ENCODE results near the gene SYPL2.
"Not testable (repeated sequence)": the region's sequence is repeated elsewhere in the genome, so short reads cannot be mapped to it uniquely, and the experiment has no call there.

Gene SYPL2

DNA sequence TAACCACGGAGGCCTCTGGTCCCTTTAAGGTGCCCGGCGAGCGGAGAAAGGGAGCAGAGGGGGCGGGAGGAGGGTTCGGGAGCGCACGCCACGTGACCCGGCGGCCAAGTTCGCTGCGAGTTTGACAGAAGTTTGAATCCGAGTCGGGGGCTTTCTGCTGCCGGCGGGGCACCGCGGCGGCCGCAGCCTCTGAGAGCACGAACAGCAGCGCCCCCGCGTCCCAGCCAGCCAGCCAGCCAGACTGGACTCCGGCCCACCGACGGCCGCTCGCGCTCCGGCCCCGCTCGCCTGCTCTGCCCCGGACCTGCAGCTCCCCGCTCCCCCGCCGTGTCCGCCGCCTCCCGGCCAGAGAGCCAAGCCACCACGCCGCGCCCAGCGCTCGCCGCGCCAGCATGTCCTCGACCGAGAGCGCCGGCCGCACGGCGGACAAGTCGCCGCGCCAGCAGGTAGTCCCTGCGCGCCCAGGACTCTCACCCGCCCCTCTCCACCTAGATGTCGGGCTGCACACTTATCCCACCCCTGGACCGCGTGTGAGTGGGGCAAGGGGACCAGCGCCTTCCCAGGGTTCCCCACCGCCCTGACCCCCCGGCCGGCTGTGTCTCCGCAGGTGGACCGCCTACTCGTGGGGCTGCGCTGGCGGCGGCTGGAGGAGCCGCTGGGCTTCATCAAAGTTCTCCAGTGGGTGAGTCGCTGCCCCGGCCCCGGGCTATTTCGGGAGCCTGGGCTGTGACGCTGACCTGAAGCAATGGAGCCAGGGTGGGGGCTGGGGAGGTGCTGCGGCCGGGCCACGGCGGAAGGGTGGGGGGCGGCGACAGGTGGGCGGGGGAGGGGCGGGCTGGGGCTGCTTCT, at the start of gene SYPL2:
Gene SYPL2, plus strand, starts transcription at position 95 of the 849 bp plus-strand sequence. Its CDS starts 298 bp downstream, at position 393.
- DNase-seq (ENCODE audit: low read depth, low spot score): peak; percentile 62

DNA sequence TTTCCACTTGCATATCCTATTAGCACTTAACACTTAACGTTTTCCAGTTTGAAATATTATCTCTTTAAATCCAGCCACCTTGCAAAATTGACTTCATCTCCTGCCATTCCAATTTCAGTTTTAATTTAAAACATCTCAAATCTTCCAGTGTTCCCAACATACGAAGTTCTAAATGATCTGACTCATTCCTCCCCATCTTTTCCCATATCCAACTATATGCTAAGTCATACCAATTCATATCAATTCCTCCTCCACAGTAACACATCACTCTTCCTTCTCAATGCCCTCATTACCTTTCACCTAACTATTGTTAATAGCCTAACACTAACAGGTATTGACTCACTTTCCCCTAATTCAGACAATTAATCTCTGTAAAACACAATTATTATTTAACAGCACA, 42.8 kb upstream of the SYPL2 start:
- DNase-seq (ENCODE audit: low read depth, low spot score): no peak

DNA sequence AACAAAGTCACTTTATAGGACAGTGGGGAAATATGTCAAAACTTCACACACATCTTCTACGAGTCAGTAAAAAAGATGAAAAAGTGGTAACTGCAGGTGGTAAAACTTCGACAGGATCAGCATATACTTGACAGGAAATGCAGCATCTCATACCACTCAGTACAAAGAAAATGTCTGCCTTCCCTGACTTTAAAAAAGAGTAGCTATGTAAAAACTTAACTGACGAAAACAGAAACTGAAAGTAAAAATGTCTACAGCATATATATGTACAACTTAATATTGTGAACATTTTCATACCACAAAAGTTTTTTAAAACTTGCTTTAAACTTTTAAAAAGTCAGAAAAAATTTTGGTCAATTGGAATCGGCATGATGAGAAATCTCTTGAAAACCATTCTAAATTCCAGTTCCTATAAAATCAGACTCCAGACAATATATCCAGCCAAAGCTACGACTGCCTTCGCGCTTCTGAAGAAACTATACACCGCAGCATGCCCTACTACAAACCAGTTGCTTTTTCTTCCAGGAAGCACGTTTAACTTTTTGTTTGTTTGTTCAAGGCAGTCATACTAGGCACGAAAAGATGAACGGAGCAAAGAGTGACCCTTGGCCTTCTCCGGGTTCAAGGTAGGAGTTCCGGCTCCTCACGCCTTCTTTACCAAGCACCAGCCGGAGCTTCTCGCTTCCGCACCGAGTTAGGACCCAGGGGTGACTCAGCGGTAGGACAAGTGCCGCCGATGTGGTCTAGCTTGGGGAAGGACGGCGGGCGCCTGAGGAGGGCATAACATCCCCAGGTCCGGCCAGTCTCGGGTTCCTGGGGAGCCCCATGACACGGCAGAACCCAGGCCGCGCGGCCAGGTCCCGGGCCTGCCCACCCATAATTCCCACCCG, 40.7 kb upstream of the SYPL2 start:
- no peak for DNase-seq (ENCODE audit: low read depth, low spot score)

DNA sequence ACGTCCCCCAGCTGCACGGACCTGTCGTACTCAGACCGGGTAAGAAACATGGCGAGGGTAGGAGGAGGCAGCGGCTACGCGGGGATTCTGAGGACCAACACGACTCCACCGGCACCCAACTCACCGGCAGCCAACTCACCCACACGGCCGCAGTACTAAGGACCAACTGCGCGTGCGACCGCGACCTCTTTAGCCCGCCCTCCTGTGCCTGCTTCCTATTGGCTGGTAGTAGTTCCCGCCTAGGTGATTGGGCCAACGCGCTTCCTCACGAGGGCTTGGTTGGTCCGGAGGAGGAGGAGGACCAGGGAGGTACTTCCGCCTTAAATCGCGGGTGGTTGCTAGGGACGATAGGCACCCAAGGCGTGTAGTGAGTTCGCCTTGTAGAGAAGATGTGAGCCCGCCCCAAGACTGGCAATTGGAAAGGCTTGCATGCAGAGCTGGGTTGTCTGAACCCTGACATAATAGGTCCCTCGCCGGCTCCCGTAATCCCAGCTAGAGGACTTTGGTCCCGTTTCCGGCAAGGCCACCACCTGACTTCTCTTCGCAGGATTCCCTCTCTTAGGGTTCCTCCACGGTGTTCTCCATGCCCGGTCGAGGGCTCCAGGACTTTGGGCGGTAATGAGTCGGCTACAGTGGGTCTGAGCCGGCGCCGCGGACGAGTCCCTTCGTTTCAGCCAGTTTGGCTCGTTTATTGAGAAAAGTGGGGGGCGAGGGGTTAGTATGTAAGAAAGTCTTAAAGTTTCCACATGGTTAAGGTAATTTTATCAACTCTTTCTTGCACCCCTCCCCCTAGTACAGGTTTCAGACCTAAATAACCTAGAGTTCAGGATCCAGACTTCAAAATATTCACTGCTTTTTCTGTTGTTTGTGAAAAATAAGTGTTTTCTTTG, 39.8 kb upstream of the SYPL2 start, which contains the start of gene PSMA5:
Gene PSMA5, minus strand, starts transcription at position 168 of the 890 bp plus-strand sequence. Its CDS starts 118 bp downstream, at position 50.
- DNase-seq (ENCODE audit: low read depth, low spot score): peak; percentile 99

DNA sequence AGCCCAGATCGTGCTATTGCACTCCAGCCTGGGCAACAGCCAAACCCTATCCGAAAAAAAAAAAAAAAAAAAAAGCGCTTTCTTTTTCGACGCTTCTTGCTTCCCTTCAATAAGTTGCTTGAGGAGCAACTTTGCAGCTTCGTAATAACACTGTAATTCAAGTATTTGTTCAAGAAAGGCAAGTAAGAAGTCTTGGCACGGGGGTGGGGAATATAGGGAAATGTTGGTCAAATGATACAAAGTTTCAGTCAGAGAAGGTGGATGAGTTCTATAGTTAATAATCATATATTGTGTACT, 39.2 kb upstream of the SYPL2 start:
- DNase-seq (ENCODE audit: low read depth, low spot score): no peak

DNA sequence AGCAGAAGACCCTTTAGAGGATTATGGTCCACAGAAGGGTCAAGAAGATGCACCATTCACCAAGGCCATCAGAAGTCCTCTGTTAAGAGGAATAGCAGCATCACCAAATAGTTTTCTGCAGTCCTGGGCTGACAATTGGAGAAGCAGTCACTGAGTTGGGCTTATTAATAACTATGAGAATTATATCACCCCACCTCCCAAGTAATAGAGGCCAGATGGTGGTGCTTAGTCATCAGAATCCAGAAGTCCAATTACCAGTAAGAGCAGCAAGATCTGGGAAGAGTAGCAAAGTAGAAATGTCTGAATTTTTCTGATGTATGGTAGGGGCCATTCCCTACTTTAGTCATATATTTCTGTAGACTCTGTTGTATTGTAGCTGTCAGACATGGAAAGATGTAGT, 34.0 kb upstream of the SYPL2 start:
- no peak for DNase-seq (ENCODE audit: low read depth, low spot score)

DNA sequence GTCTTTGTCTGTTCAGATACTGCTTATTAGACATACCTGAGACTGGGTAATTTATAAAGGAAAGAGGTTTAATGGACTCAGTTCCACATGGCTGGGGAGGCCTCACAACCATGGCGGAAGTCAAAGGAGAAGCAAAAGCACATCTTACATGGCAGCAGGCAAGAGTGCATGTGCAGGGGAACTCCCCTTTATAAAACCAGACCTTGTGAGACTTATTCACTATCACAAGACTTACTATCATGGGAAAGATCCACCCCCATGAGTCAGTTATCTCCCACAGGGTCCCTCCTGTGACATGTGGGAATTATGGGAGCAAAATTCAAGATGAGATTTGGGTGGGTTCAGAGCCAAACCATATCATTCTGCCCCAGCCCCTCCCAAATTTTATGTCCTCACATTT, 33.0 kb upstream of the SYPL2 start:
- no peak for DNase-seq (ENCODE audit: low read depth, low spot score)

DNA sequence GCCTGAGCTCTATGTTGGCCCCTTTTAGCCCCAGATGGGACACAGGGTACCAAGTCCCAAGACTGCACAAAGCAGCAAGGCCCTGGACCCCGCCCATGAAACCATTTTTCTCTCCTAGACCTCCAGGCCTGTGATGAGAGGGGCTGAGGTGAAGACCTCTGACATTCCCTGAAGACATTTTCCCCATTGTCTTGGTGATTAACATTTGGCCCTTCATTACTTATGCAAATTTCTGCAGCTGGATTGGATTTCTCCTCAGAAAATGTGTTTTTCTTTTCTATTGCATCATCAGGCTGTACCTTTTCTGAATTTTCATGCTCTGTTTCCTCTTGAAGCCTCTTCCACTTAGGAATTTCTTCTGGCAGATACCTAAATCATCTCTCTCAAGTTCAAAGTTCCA, 31.9 kb upstream of the SYPL2 start:
- DNase-seq (ENCODE audit: low read depth, low spot score): no peak

DNA sequence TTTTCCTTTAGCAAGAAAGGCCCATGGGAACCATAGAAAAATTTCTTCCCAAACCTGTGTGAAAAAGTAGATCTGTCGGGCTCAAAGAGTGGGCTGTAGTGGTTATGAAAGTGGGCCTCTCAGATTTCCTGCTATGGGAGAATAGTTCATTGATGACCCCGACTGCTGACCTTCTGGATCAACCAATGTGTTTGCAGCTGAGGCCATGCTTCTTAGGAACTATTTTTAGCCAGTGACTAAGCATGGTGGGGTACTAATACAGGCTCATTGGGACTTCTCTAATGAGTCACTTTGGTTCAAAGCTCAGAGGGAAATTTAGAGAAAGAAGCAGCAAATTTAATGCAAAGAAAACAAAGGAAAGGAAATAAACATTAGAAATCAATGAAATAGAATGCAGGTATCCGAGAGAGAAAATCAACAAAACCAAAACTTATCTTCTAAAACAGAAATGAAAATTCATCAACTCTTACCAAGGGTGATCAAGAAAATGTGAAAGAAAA, 27.5 kb upstream of the SYPL2 start:
- no peak for DNase-seq (ENCODE audit: low read depth, low spot score)

DNA sequence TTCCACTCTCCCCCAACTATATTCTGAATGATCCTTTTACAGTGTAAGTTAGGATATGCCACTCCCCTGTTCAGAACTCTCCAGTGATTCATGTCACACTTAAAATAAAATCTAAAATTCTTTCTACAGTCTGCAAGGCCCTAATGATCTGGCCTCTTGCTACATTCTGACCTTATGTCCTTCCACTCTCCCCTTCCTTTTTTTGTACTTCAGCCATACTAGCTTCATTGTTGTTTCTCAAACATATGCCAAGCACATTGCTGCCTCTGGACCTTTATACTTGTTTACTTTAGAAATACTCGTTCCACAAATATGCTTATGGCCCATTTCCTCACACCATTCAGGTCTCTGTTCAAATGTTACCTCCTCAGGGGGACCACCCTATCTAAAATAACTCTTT, 25.3 kb upstream of the SYPL2 start:
- DNase-seq (ENCODE audit: low read depth, low spot score): no peak

DNA sequence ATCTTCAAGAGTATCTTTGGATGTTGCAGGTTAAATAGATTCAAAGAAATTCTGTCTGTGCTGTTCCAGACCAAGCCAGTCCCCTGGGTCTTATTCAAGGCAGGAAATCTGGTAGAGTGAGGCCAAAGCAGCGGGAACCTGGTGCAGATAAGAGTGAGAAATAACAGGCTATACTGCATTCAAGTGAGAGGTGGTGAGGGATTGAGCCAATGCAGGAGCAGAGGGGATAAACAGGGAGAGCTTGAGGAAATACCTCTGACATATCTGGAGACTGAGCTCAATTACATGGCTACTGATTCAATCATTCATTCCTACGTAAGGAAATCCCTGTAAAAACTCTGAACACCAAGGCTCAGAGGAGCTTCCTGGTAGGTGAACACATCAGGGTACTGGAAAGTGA, 22.9 kb upstream of the SYPL2 start:
- DNase-seq (ENCODE audit: low read depth, low spot score): peak; percentile 21

DNA sequence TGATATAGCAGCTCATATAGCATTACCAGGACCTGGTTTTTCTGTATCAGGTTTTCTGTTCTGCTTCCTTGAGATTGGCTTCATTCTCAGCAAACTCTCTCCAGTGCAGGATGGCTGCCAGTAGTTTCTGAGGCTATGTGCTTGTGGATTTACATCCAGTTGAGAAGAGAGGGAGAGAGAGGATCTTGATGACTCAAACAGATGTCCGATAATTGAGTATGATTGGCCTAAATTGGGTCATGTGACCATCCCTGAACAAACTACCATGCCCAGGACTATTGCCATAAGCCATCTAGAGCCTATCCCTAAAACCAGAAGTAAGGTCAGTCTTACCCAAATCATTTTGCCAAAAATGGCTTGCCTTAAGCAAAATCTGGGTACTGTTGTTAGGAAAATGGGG, 22.0 kb upstream of the SYPL2 start:
- DNase-seq (ENCODE audit: low read depth, low spot score): no peak

DNA sequence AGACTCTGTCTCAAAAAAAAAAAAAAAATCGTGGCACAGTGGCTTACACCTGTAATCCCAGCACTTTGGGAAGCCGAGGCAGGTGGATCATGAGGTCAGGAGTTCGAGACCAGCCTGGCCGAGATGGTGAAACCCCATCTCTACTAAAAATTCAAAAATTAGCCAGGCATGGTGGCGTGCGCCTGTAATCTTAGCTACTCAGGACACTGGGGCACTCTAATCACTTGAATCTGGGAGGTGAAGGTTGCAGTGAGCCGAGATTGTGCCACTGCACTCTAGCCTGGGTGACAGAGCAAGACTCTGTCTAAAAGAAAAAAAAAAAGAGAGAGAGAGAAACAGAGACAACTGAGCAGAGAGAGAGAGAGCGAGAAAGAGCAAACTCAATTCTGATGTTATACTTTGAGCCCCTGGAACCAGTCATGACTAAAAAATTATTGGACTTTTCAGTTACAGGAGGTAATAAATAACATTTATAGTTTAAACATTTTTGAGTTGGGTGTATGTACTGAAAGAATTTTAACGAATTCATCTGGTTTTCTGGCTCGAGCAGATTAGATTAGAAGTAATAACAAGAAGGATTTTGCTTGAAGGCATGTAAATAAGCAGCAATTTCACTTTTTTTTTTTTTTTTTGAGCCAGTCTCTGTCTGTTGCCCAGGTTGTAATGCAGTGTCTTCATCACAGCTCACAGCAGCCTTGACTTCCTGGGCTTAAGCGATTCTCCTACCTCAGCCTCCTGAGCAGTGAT, 20.2 kb upstream of the SYPL2 start:
- not testable (repeated sequence) for DNase-seq (ENCODE audit: low read depth, low spot score)

DNA sequence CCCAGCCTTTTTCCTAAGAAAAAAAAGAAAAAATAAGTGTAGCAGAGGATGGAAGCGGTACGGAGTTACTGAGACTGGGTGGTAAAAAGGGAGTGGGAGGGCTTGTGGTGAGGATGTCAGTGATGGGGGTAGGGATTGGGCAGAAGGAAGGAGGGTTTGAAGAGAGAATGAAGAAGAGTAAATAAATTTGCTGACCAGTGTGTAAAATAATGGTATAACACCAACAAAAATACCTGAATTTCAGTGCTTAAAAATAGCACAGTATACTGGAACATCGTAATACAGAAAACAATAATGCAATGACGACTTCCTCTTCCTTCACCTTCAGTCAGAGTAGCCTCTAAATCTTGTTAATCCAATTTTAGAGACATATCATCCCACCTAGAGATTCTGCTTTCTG, 18.8 kb upstream of the SYPL2 start:
- DNase-seq (ENCODE audit: low read depth, low spot score): no peak

DNA sequence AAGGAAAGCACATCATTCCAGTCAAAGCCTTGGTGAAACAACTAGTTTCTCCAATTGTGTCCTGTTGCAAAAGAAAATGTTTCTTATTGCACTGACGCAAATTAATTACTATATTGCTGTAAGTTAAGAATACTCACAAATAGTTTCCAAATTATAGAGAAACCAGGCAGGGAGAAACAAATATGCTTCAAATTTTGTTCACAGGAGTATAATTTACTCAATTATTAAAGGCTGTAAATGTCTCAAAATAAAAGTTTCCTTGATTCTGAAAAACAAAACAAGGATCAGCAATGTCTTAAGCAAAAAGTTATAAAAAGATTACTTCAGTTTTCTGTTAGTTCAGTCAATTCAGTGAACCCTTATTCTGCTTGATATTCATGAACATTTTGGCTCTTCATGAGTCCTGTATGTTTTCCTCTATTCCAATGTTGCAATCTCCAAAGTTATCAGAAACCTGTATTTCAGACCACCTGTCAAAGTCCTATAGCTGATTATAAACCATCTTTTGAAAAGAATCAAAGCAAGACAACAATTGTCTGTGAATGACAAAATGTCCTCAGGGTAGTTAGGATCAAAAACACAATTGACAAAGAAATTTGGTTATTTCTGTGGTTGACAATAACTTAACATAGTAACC, 11.7 kb upstream of the SYPL2 start:
- DNase-seq (ENCODE audit: low read depth, low spot score): no peak

DNA sequence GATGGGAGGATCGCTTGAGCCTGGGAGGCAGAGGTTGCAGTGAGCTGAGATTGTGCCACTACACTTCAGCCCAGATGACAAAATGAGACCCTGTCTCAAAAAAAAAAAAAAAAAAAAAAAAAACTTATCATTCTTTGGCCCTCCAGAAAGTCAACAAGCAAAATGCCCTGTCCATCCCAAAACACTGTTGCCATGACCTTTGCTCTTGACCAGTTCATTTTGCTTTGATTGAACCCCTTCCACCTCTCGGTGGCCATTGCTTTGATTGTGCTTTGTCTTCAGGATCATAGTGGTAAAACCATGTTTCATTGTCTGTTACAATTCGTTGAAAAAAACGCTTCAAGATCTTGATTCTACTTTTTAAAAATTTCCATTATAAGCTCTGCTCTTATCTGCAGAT, 8.5 kb upstream of the SYPL2 start:
- DNase-seq (ENCODE audit: low read depth, low spot score): no peak

DNA sequence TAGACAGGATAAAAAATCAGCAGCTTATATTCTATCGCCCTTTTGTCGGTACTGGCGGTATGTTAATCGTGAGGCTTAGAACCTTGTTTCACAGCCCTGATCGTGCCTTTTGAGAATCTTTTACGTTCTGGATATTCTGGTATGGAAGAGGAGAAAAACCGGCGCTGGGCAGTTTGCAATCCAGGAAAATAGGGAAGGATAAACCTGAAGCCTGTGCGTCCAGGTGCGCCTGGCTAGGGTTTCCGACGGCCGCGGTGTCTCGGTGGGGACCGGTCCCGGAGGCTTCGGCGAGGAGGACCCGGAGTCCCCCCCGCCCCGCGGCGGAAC, 258 bp upstream of the SYPL2 start:
- no peak for DNase-seq (ENCODE audit: low read depth, low spot score)

DNA sequence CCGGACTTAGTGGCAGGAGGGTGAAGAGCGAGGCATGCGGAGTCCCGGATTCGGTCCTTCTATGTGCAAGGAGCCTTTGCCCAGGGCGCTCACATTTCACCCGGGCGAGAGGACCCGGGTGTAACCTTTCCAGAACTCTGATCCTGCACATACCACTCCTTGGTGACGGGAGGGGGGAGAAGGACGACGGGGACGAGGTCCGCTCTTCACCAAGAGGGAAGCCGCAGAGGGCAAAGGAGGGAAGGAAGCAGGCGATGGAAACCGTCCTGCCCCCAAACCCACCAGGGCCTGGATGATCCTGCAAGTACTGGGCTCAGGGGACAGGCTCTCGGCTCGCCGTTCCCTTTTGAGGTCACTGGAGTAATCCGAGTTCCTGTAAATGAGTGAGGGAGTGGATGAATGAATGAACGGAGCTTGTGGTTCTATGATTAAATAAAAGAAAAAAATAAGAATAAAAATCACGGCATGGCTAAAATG, 993 bp downstream of the SYPL2 start:
- DNase-seq (ENCODE audit: low read depth, low spot score): peak; percentile 23

DNA sequence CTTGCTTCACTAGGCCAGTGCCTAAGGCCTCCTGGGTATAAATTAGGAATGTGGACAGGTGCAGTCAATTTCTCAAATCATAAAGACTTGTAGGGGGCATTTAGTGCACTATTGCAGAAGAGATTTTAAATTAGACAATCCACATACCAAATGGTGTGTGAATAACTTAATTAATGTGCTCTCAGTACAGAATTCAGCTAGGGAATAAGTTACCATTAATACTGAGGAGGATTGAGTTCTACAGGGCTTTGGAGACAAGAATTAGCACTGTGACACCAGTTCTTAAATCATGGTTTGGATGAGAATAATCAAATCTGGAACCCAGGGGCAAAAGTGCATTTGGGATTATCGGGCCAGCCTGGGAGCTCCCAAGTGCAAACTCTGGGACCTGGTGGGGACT, 1.7 kb downstream of the SYPL2 start:
- DNase-seq (ENCODE audit: low read depth, low spot score): no peak

DNA sequence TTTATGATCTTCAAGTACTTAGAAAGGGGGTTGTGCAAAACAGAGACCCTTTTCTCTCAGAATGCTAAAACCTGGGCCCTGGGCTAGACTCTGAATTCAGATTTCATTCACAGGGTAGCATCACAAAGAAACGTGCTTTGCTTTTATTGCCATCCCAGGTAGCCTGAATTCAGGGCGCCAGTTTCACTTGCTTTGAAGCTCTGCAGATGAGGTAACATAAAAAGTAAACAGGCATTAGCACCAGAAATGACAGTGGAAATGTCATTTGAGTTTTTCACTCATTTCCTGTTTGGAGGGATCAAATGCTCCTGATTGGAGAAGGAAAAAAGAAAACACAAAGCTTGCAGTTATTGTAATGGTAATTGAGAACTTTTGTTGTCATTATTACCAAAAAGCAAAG, 2.6 kb downstream of the SYPL2 start:
- DNase-seq (ENCODE audit: low read depth, low spot score): no peak

Data from ELF-1 (cell line).